ENCODE results near the gene OR2V1.

- TF ChIP-seq CTCF (IDR thresholded peaks at IDR 0.05) = no peak
- TF ChIP-seq EZH2phosphoT487 (IDR thresholded peaks at IDR 0.05) = no peak
- no peak for TF ChIP-seq EZH2 (IDR thresholded peaks at IDR 0.05)
These were observed 3.5 kb downstream of the OR2V1 start for GRCh38 chr5:181127456-181127855.
